Urinary bladder (tissue), 4 donors: ENCODE data around the gene RGS6. TPM values are rescaled to one million over a fixed set of nuclear protein-coding genes. Genes with fewer than 3 reads are reported as not detected.

ENCODE experiments used
- DNase-seq: peaks from one replicate; pipeline ENCODE4 v3.0.0-alpha.2; 2015; ENCODE audit errors: extremely low spot score
- H3K27ac ChIP-seq: one replicate; pipeline ENCODE4 v1.5.1; 2013; ENCODE audit warnings: low read depth, mild to moderate bottlenecking, moderate library complexity
- H3K36me3 ChIP-seq: one replicate; pipeline ENCODE4 v1.6.1; 2013; ENCODE audit warnings: mild to moderate bottlenecking, moderate library complexity; ENCODE audit not compliant: insufficient read depth
- H3K4me1 ChIP-seq: one replicate; pipeline ENCODE4 v1.6.1; 2013; ENCODE audit warnings: mild to moderate bottlenecking, moderate library complexity; ENCODE audit not compliant: insufficient read depth
- H3K4me3 ChIP-seq: one replicate; pipeline ENCODE4 v1.5.1; 2013; ENCODE audit warnings: low read depth, low read length
- WGBS: extraction: QIAGEN DNeasy Blood & Tissue Kit; methylation state at CpG from one replicate; pipeline ENCODE4 v1.1.7; 2013; 5-methylcytosine and 5-hydroxymethylcytosine counted together
- polyA plus RNA-seq: library from polyadenylated mRNA; stranded (reverse); fragments of 200-250 nt; gene quantifications from one replicate; pipeline ENCODE4 v1.2.3, GENCODE V29; 2013
- total RNA-seq: library from RNA; depleted of rRNA; stranded (reverse); fragments of >200 nt; gene quantifications from one replicate; pipeline ENCODE4 v1.2.3, GENCODE V29; 2014
- donor health status: healthy with polysubstance abuse.
- donor health status: healthy.

The RGS6 gene
- total and polyA plus RNA-seq, 2 donors, result 0.65 to 3.3 TPM

- Histone ChIP-seq H3K4me3 (no peak overlapping the region), H3K36me3 (no peaks in the 10 kb centered on the region), H3K4me1 (no peaks in the 10 kb centered on the region), H3K27ac (no peak overlapping the region)
- 63% methylated on average over 1 of the region's 1 CpG for WGBS
- DNase-seq, result no peak
These were observed 315.8 kb downstream of the RGS6 start for GRCh38 chr14:72247896-72248465.

- WGBS, result 89% methylated on average over 2 of the region's 2 CpGs
- H3K36me3 ChIP-seq, result no peaks in the 10 kb centered on the region
- H3K27ac ChIP-seq, result no peak overlapping the region
- DNase-seq, result no peak
- H3K4me1 ChIP-seq, result no peaks in the 10 kb centered on the region
- no peak overlapping the region for H3K4me3 ChIP-seq
These were observed 321.3 kb downstream of the RGS6 start for GRCh38 chr14:72253503-72253902.

- H3K4me1 ChIP-seq, result no peaks in the 10 kb centered on the region
- H3K27ac ChIP-seq, result no peak overlapping the region
- DNase-seq, result no peak
- no peak overlapping the region for H3K4me3 ChIP-seq
- WGBS, result 71% methylated on average over 2 of the region's 2 CpGs
- H3K36me3 ChIP-seq, result no peaks in the 10 kb centered on the region
These were observed 322.1 kb downstream of the RGS6 start for GRCh38 chr14:72254202-72254936.

GRCh38 chr14:72254937-72255472 lies 322.8 kb downstream of the RGS6 start:
- no peak for DNase-seq
- Histone ChIP-seq H3K27ac (no peak overlapping the region), H3K36me3 (no peaks in the 10 kb centered on the region), H3K4me3 (no peak overlapping the region), H3K4me1 (no peaks in the 10 kb centered on the region)
- WGBS, result 74% methylated on average over 4 of the region's 4 CpGs

- WGBS, result 98% methylated on average over 1 of the region's 1 CpG
- no peak overlapping the region for H3K4me3 ChIP-seq
- no peaks in the 10 kb centered on the region for H3K4me1 ChIP-seq
- no peak for DNase-seq
- H3K27ac ChIP-seq, result no peak overlapping the region
- no peaks in the 10 kb centered on the region for H3K36me3 ChIP-seq
These were observed 323.8 kb downstream of the RGS6 start for GRCh38 chr14:72256055-72256454.

GRCh38 chr14:72261068-72261467 lies 328.8 kb downstream of the RGS6 start:
- no peaks in the 10 kb centered on the region for H3K4me1 ChIP-seq
- 77% methylated on average over 4 of the region's 4 CpGs for WGBS
- H3K4me3 ChIP-seq, result no peak overlapping the region
- DNase-seq, result no peak
- no peak overlapping the region for H3K27ac ChIP-seq
- no peaks in the 10 kb centered on the region for H3K36me3 ChIP-seq

- Histone ChIP-seq H3K36me3 (no peaks in the 10 kb centered on the region), H3K4me1 (no peaks in the 10 kb centered on the region), H3K4me3 (no peak overlapping the region), H3K27ac (no peak overlapping the region)
- DNase-seq, result no peak
- 91% methylated on average over 2 of the region's 2 CpGs for WGBS
These were observed 330.5 kb downstream of the RGS6 start for GRCh38 chr14:72262771-72263170.

- WGBS, result 51% methylated on average over 5 of the region's 5 CpGs
- no peak overlapping the region for H3K27ac ChIP-seq
- DNase-seq, result no peak
- no peak overlapping the region for H3K4me3 ChIP-seq
- no peaks in the 10 kb centered on the region for H3K4me1 ChIP-seq
- H3K36me3 ChIP-seq, result no peaks in the 10 kb centered on the region
These were observed 332.5 kb downstream of the RGS6 start for GRCh38 chr14:72264716-72265115.

GRCh38 chr14:72270147-72270727 lies 338.0 kb downstream of the RGS6 start:
- H3K36me3 ChIP-seq, result no peaks in the 10 kb centered on the region
- 52% methylated on average over 5 of the region's 5 CpGs for WGBS
- H3K4me3 ChIP-seq, result no peak overlapping the region

GRCh38 chr14:72270749-72271148 lies 338.5 kb downstream of the RGS6 start:
- H3K4me1 ChIP-seq, result no peaks in the 10 kb centered on the region
- DNase-seq, result no peak
- WGBS, result 94% methylated on average over 3 of the region's 3 CpGs
- no peaks in the 10 kb centered on the region for H3K36me3 ChIP-seq
- no peak overlapping the region for H3K27ac ChIP-seq
- no peak overlapping the region for H3K4me3 ChIP-seq

More at GRCh38 chr14:72270147-72270727, 338.0 kb downstream of the RGS6 start:
- Histone ChIP-seq H3K27ac (no peak overlapping the region), H3K4me1 (no peaks in the 10 kb centered on the region)
- DNase-seq, result no peak

- Histone ChIP-seq H3K27ac (no peak overlapping the region), H3K4me3 (no peak overlapping the region), H3K36me3 (no peaks in the 10 kb centered on the region), H3K4me1 (no peaks in the 10 kb centered on the region)
- no peak for DNase-seq
- WGBS, result 68% methylated on average over 1 of the region's 1 CpG
These were observed 343.0 kb downstream of the RGS6 start for GRCh38 chr14:72275242-72275641.

GRCh38 chr14:72278316-72278715 lies 346.1 kb downstream of the RGS6 start:
- DNase-seq, result no peak
- Histone ChIP-seq H3K27ac (no peak overlapping the region), H3K36me3 (no peaks in the 10 kb centered on the region), H3K4me3 (no peak overlapping the region), H3K4me1 (no peaks in the 10 kb centered on the region)
- 97% methylated on average over 3 of the region's 3 CpGs for WGBS

GRCh38 chr14:72284176-72284575 lies 351.9 kb downstream of the RGS6 start:
- no peak overlapping the region for H3K4me3 ChIP-seq
- H3K4me1 ChIP-seq, result no peaks in the 10 kb centered on the region
- H3K36me3 ChIP-seq, result no peaks in the 10 kb centered on the region
- WGBS, result 90% methylated on average over 4 of the region's 4 CpGs
- DNase-seq, result no peak
- no peak overlapping the region for H3K27ac ChIP-seq

GRCh38 chr14:72290241-72290640 lies 358.0 kb downstream of the RGS6 start:
- no peak for DNase-seq
- Histone ChIP-seq H3K36me3 (no peaks in the 10 kb centered on the region), H3K27ac (no peak overlapping the region), H3K4me1 (no peaks in the 10 kb centered on the region), H3K4me3 (no peak overlapping the region)
- WGBS, result 78% methylated on average over 4 of the region's 4 CpGs
